GM13976 (cell line): Measurements from ENCODE around the gene INTS6L.

Experiments used
- DNase-seq: peaks from one replicate; pipeline ENCODE4 v3.0.0; 2012; ENCODE audit warnings: low spot score
- in situ Hi-C: fragments of 300-500 bp; cut with MboI; formaldehyde crosslinking; loops from one replicate; pipeline ENCODE4 v1.12.0; 2022; ENCODE audit warnings: low sequenced_read_pairs, mixed read lengths, inconsistent platforms; ENCODE audit not compliant: unreplicated experiment
- TF ChIP-seq, protein P1 (sequence below): IDR thresholded peaks from 2 replicates; pipeline ENCODE4 v1.5.1; 2012; ENCODE audit warnings: borderline replicate concordance, mild to moderate bottlenecking; ENCODE audit not compliant: insufficient read depth; ENCODE audit errors: extremely low read depth, missing control alignments, control extremely low read depth

INTS6L gene

DNA sequence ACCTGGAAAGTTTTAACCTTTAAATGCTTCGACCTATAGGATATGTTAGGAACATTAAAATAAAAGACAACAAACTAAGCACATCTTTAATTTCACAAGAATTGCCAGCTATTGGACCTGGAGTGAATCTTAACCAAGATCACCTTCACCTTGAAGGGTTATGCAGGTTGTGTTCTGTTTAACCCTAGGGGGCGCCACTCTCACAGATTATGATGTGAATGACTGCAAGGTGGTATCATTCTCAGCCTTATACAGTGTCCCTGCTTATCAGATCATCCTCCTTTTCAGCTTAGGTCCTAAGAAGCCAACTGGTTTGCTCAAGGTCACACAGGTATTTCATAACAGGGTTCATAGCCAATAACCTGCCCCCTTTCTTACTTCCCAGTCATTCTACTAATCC is 23.5 kb downstream of the INTS6L start:
- in situ Hi-C loops = no loop called here
- no peak for DNase-seq
- TF ChIP-seq, protein P1, sequence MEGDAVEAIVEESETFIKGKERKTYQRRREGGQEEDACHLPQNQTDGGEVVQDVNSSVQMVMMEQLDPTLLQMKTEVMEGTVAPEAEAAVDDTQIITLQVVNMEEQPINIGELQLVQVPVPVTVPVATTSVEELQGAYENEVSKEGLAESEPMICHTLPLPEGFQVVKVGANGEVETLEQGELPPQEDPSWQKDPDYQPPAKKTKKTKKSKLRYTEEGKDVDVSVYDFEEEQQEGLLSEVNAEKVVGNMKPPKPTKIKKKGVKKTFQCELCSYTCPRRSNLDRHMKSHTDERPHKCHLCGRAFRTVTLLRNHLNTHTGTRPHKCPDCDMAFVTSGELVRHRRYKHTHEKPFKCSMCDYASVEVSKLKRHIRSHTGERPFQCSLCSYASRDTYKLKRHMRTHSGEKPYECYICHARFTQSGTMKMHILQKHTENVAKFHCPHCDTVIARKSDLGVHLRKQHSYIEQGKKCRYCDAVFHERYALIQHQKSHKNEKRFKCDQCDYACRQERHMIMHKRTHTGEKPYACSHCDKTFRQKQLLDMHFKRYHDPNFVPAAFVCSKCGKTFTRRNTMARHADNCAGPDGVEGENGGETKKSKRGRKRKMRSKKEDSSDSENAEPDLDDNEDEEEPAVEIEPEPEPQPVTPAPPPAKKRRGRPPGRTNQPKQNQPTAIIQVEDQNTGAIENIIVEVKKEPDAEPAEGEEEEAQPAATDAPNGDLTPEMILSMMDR = peak; percentile 13

DNA sequence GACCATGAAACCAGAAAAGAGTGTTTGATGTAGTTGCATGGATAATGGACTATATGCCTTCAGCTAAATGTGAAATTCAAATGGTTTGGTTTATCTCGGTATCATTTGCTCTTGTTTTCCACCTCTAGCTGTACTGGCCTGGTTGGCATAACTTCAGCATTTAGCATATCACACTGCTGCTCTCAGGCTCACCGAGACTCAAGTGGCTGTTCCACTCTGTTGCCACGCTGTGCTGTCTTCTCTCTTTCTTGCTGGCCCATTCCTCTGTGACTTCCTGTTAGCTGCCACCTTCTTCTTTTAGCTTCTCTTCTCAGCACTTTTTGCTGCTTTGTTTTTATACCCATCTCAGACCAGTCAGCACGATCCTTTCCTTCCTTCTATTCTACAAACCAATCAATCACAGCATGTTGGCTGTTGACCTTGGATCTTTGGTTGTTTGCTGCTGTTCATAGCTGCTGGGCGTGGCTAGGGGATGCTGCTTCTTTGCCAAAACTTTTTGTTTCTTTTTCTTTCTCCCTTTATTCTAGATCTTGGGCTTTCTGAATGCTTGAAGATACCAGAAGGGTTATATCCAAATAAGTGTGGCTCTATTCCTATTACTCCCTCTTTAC is 24.0 kb downstream of the INTS6L start:
- in situ Hi-C loops = no loop called here
- TF ChIP-seq, protein P1 = no peak
- DNase-seq = no peak

DNA sequence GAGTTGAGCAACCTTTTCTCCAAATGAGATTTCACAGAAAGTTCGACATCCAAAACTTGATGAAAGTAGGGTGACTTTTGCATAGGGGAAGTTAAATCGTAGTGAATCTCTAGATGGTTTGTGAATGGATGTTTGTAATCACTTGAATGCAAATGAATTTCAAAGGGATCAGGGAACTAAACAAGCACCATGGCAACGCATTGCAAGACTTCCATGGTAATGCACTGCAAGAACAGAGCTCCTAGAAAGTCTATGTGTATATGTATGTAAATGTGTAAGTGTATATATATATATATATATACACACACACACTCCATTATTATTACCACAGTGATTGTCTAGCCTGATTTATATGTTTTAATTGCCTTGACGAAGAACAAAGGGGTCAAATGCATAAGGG is 27.3 kb downstream of the INTS6L start:
- in situ Hi-C loops = no loop called here
- TF ChIP-seq, protein P1 = no peak
- no peak for DNase-seq

DNA sequence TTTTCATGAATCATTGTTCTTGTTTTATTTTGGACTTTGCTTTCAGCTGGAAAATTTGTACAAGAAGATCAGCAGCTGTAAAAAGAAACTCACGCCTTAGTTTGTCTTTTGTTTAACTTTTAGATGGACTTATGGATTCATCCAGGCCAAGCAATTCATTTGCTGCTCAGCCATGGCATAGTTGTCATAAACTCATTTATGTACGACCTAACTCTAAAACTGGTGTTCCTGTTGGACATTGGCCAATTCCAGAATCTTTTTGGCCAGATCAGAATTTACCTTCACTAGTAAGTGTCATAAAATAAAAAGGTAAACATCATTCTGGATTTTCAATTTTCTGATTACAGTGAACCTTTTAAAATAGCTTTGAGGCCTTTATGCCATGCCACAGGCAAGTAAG is 29.1 kb downstream of the INTS6L start:
- DNase-seq = no peak
- TF ChIP-seq, protein P1 = no peak
- in situ Hi-C loops = no loop called here

DNA sequence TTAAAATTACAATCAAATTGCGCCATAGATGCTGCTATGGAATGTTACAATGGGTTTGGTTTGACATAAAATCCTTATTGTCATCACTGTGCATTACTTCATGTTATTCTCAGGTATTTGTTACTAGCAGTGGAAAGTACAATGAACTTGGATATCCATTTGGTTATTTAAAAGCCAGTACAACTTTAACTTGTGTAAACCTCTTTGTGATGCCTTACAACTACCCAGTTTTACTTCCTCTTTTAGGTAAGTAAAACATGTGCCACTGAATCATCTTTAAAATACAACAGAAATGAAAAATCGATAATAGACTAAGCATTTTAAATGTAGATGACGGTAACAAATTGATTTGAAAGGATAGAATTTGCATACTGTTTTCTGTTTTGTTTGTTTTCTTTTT is 35.6 kb downstream of the INTS6L start:
- TF ChIP-seq, protein P1 = no peak
- in situ Hi-C loops = no loop called here
- no peak for DNase-seq

DNA sequence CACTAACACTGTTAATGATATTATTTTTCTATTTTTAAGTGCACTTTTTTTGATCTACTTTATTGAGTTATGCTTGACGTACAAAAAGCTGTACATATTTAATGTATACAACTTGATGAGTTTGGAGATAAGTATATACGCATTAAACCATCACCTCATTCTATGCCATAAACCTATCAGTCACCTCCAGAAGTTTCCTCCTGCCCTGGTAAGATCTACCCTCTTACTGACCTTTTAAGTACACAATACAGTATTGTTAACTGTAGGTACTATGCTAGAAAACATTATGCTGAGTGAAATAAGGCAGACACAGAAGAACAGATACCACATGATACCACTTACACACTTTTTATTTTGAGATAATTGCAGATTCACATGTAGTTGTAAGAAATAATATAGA is 36.9 kb downstream of the INTS6L start:
- no peak for DNase-seq
- TF ChIP-seq, protein P1 = no peak
- in situ Hi-C loops = no loop called here
